ENCODE data around the gene CUTC.

DNA sequence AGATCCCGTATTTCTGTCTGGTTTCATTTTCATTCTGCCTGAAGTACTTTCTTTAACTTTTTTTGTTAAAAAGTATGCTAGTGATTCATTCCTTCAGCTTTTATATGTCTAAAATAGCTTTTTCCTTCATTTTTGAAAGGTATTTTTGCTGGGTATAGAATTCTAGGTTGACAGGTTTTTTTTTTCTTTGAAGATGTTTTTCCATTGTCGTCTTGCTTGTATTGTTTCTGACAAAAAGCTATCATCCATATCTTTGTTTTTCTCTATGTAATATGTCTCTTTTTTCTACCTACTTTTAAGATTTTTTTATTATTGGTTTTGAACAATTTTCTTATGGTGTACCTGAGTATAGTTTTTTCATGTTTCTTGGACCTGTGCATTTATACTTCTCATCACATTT is 8.2 kb downstream of the CUTC start:
- TF ChIP-seq, protein P1, sequence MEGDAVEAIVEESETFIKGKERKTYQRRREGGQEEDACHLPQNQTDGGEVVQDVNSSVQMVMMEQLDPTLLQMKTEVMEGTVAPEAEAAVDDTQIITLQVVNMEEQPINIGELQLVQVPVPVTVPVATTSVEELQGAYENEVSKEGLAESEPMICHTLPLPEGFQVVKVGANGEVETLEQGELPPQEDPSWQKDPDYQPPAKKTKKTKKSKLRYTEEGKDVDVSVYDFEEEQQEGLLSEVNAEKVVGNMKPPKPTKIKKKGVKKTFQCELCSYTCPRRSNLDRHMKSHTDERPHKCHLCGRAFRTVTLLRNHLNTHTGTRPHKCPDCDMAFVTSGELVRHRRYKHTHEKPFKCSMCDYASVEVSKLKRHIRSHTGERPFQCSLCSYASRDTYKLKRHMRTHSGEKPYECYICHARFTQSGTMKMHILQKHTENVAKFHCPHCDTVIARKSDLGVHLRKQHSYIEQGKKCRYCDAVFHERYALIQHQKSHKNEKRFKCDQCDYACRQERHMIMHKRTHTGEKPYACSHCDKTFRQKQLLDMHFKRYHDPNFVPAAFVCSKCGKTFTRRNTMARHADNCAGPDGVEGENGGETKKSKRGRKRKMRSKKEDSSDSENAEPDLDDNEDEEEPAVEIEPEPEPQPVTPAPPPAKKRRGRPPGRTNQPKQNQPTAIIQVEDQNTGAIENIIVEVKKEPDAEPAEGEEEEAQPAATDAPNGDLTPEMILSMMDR (IDR thresholded peaks at IDR 0.05): no peak
- no peak for TF ChIP-seq NFIC (IDR thresholded peaks at IDR 0.05; ENCODE audit: borderline replicate concordance)
- no peak for TF ChIP-seq EP300 (IDR thresholded peaks at IDR 0.05; ENCODE audit: borderline replicate concordance in 1 of 2, low read depth in 1 of 2, low read length in 1 of 2)
- TF ChIP-seq, protein P2, sequence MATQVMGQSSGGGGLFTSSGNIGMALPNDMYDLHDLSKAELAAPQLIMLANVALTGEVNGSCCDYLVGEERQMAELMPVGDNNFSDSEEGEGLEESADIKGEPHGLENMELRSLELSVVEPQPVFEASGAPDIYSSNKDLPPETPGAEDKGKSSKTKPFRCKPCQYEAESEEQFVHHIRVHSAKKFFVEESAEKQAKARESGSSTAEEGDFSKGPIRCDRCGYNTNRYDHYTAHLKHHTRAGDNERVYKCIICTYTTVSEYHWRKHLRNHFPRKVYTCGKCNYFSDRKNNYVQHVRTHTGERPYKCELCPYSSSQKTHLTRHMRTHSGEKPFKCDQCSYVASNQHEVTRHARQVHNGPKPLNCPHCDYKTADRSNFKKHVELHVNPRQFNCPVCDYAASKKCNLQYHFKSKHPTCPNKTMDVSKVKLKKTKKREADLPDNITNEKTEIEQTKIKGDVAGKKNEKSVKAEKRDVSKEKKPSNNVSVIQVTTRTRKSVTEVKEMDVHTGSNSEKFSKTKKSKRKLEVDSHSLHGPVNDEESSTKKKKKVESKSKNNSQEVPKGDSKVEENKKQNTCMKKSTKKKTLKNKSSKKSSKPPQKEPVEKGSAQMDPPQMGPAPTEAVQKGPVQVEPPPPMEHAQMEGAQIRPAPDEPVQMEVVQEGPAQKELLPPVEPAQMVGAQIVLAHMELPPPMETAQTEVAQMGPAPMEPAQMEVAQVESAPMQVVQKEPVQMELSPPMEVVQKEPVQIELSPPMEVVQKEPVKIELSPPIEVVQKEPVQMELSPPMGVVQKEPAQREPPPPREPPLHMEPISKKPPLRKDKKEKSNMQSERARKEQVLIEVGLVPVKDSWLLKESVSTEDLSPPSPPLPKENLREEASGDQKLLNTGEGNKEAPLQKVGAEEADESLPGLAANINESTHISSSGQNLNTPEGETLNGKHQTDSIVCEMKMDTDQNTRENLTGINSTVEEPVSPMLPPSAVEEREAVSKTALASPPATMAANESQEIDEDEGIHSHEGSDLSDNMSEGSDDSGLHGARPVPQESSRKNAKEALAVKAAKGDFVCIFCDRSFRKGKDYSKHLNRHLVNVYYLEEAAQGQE (IDR thresholded peaks at IDR 0.05; ENCODE audit: low read depth, low read length): no peak
- TF ChIP-seq POLR2AphosphoS5 (IDR thresholded peaks at IDR 0.05; ENCODE audit: low read depth, low read length): no peak
- TF ChIP-seq JUND (IDR thresholded peaks at IDR 0.05): no peak
- no peak for TF ChIP-seq RFX5 (IDR thresholded peaks at IDR 0.05; ENCODE audit: low read length)
- TF ChIP-seq RAD21 (IDR thresholded peaks at IDR 0.05; ENCODE audit: low read length): no peak
- TF ChIP-seq, protein P3, sequence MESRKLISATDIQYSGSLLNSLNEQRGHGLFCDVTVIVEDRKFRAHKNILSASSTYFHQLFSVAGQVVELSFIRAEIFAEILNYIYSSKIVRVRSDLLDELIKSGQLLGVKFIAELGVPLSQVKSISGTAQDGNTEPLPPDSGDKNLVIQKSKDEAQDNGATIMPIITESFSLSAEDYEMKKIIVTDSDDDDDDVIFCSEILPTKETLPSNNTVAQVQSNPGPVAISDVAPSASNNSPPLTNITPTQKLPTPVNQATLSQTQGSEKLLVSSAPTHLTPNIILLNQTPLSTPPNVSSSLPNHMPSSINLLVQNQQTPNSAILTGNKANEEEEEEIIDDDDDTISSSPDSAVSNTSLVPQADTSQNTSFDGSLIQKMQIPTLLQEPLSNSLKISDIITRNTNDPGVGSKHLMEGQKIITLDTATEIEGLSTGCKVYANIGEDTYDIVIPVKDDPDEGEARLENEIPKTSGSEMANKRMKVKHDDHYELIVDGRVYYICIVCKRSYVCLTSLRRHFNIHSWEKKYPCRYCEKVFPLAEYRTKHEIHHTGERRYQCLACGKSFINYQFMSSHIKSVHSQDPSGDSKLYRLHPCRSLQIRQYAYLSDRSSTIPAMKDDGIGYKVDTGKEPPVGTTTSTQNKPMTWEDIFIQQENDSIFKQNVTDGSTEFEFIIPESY (IDR thresholded peaks at IDR 0.05; ENCODE audit: borderline replicate concordance, low read depth): no peak
- no peak for TF ChIP-seq MXI1 (IDR thresholded peaks at IDR 0.05; ENCODE audit: low read depth, low read length)
- TF ChIP-seq, protein P4, sequence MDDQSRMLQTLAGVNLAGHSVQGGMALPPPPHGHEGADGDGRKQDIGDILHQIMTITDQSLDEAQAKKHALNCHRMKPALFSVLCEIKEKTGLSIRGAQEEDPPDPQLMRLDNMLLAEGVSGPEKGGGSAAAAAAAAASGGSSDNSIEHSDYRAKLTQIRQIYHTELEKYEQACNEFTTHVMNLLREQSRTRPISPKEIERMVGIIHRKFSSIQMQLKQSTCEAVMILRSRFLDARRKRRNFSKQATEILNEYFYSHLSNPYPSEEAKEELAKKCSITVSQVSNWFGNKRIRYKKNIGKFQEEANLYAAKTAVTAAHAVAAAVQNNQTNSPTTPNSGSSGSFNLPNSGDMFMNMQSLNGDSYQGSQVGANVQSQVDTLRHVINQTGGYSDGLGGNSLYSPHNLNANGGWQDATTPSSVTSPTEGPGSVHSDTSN (IDR thresholded peaks at IDR 0.05): no peak
- no peak for TF ChIP-seq GABPA (IDR thresholded peaks at IDR 0.05; ENCODE audit: low read depth)
- no peak for TF ChIP-seq SMC3 (IDR thresholded peaks at IDR 0.05; ENCODE audit: low read depth, low read length)

Data from SK-N-SH (cell line).